HEK293 (cell line): ENCODE results near the gene TBXA2R.

ENCODE experiments used
- CTCF ChIA-PET: fragments of 350-600 bp; formaldehyde crosslinking; extraction: SDS; loops from one replicate; lab custom pipeline; 2021; ENCODE audit warnings: antibody characterized with exemption; lab: Yijun Ruan, JAX
- POLR2A ChIA-PET: fragments of 300-600 bp; formaldehyde crosslinking; extraction: SDS; loops from one replicate; lab custom pipeline; 2020; ENCODE audit warnings: antibody characterized with exemption, inconsistent platforms; lab: Yijun Ruan, JAX
- H3K27ac ChIP-seq: fragments of 200-500 bp; sonication (Bioruptor generic); 2 replicates; pipeline ENCODE4 v1.5.1; 2014; ENCODE audit warnings: low read depth, low read length, control low read depth, inconsistent platforms; ENCODE audit errors: extremely low read depth
- H3K36me3 ChIP-seq, 2 experiments: fragments of 200-500 bp in 1 of 2; sonication (Bioruptor generic) in 1 of 2; 1 replicate in 1 of 2; 2 replicates in 1 of 2; pipeline ENCODE4 v1.5.1; 2014 to 2017; ENCODE audit warnings: inconsistent platforms in 2 of 2, low read length in 2 of 2; ENCODE audit not compliant: control insufficient read depth in 2 of 2, insufficient read depth in 1 of 2
- H3K4me1 ChIP-seq: fragments of 200-500 bp; sonication (Bioruptor generic); 2 replicates; pipeline ENCODE4 v1.5.1; 2014; ENCODE audit warnings: mild to moderate bottlenecking, low read length, inconsistent platforms; ENCODE audit not compliant: control insufficient read depth, insufficient read depth
- H3K4me3 ChIP-seq: 2 replicates; pipeline ENCODE4 v1.5.1; 2011; ENCODE audit warnings: low read depth, mild to moderate bottlenecking, control low read depth, low read length, moderate library complexity
- H3K9me3 ChIP-seq: fragments of 200-500 bp; sonication (Bioruptor generic); 2 replicates; pipeline ENCODE4 v1.5.1; 2014; ENCODE audit warnings: low read depth, low read length, inconsistent platforms; ENCODE audit not compliant: control insufficient read depth, insufficient read depth
- ATF2 ChIP-seq: fragments of 450-650 bp; formaldehyde crosslinking; IDR thresholded peaks from 2 replicates; pipeline ENCODE4 v1.5.1; 2016; ENCODE audit warnings: missing biosample characterization, missing genetic modification characterization, low read depth
- HOXD13 ChIP-seq: sonication (generic); formaldehyde crosslinking; IDR thresholded peaks from 2 replicates; pipeline ENCODE4 v1.8.0; 2022; ENCODE audit warnings: missing genetic modification reagents, borderline replicate concordance
- KLF1 ChIP-seq: fragments of 450-650 bp; formaldehyde crosslinking; IDR thresholded peaks from 2 replicates; pipeline ENCODE4 v1.5.1; 2016; ENCODE audit warnings: missing biosample characterization, missing genetic modification characterization
- KLF8 ChIP-seq: fragments of 450-650 bp; formaldehyde crosslinking; IDR thresholded peaks from 2 replicates; pipeline ENCODE4 v1.5.1; 2016; ENCODE audit warnings: missing biosample characterization, missing genetic modification characterization
- SALL2 ChIP-seq: fragments of 450-650 bp; formaldehyde crosslinking; IDR thresholded peaks from 2 replicates; pipeline ENCODE4 v1.5.0; 2017; ENCODE audit warnings: missing biosample characterization, mild to moderate bottlenecking, missing genetic modification characterization, borderline replicate concordance
- ZBTB6 ChIP-seq: fragments of 450-650 bp; formaldehyde crosslinking; IDR thresholded peaks from 2 replicates; pipeline ENCODE4 v1.5.1; 2017; ENCODE audit warnings: missing biosample characterization, missing genetic modification characterization
- ZIC2 ChIP-seq: fragments of 450-650 bp; formaldehyde crosslinking; IDR thresholded peaks from 2 replicates; pipeline ENCODE4 v1.5.1; 2016; ENCODE audit warnings: missing biosample characterization, missing genetic modification characterization
- ZNF121 ChIP-seq: fragments of 450-650 bp; formaldehyde crosslinking; IDR thresholded peaks from 2 replicates; pipeline ENCODE4 v1.5.1; 2016; ENCODE audit warnings: missing biosample characterization, missing genetic modification characterization
- ZNF132 ChIP-seq: fragments of 450-650 bp; formaldehyde crosslinking; IDR thresholded peaks from 2 replicates; pipeline ENCODE4 v1.5.1; 2017; ENCODE audit warnings: missing biosample characterization, missing genetic modification characterization, borderline replicate concordance
- ZNF280C ChIP-seq: fragments of 450-650 bp; formaldehyde crosslinking; IDR thresholded peaks from 2 replicates; pipeline ENCODE4 v1.5.1; 2016; ENCODE audit warnings: missing biosample characterization, missing genetic modification characterization
- ZNF488 ChIP-seq: fragments of 450-650 bp; formaldehyde crosslinking; IDR thresholded peaks from 2 replicates; pipeline ENCODE4 v1.5.1; 2016; ENCODE audit warnings: missing biosample characterization, missing genetic modification characterization
- ZNF530 ChIP-seq: fragments of 450-650 bp; formaldehyde crosslinking; IDR thresholded peaks from 2 replicates; pipeline ENCODE4 v1.5.1; 2016; ENCODE audit warnings: low read depth, missing biosample characterization, missing genetic modification characterization
- ZNF600 ChIP-seq: fragments of 450-650 bp; formaldehyde crosslinking; IDR thresholded peaks from 2 replicates; pipeline ENCODE4 v1.5.1; 2016; ENCODE audit warnings: missing biosample characterization, missing genetic modification characterization
- ZNF626 ChIP-seq: fragments of 450-650 bp; sonication (Bioruptor Pico); formaldehyde crosslinking; IDR thresholded peaks from 2 replicates; pipeline ENCODE4 v1.5.1; 2018; ENCODE audit warnings: missing biosample characterization, missing genetic modification characterization, inconsistent platforms

The TBXA2R gene

GRCh38 chr19:3576696-3577443 lies 29.8 kb downstream of the TBXA2R start:
- H3K9me3 ChIP-seq, result no peaks in the 10 kb centered on the region
- H3K27ac ChIP-seq, result no peak overlapping the region
- POLR2A ChIA-PET, result no interaction called here
- no peaks in the 10 kb centered on the region for H3K4me1 ChIP-seq
- CTCF ChIA-PET, result interaction anchor here (0.5 to 2.4 kb wide), 2 partner anchors 9 to 277 kb away, joined by 5 to 6 read pairs; partner anchors contain the start of gene GIPC3
- TF ChIP-seq ZNF600 (peak; percentile 49), KLF1 (tag by site-specific recombination) (peak; percentile 50; the same call in 1 of the 2 replicates), ZNF530 (tag by site-specific recombination) (no peak), ZBTB6 (tag by site-specific recombination) (0 out of 2 replicates have a peak, but pooled peaks have one; percentile 23), KLF8 (tag by site-specific recombination) (peak; percentile 83), ZNF626 (tag by site-specific recombination) (no peak)
- TF ChIP-seq, all 188 proteins: peak for 4
- no peak overlapping the region for H3K4me3 ChIP-seq
- peaks cover 9 to 19% of the 10 kb centered on the region in 2 experiments; a peak in 2 of 3 replicates for H3K36me3 ChIP-seq

- TF ChIP-seq ZNF280C (tag by site-specific recombination) (no peak), ZNF132 (tag by site-specific recombination) (no peak), ZBTB6 (tag by site-specific recombination) (no peak), ZIC2 (0 out of 2 replicates have a peak, but pooled peaks have one; percentile 11), HOXD13 (no peak), SALL2 (tag by site-specific recombination) (no peak), ZNF488 (tag by site-specific recombination) (no peak), ATF2 (tag by site-specific recombination) (no peak), ZNF121 (tag by site-specific recombination) (no peak)
- TF ChIP-seq, all 188 proteins: peak for 1
- no peaks in the 10 kb centered on the region for H3K4me1 ChIP-seq
- H3K4me3 ChIP-seq, result no peak overlapping the region
- H3K27ac ChIP-seq, result no peak overlapping the region
- CTCF ChIA-PET, result interaction anchor here (0.5 to 2.4 kb wide), 7 partner anchors 10 to 1250 kb away, joined by 3 to 6 read pairs (median 5); partner anchors contain the start of genes GIPC3 and MFSD12
- H3K9me3 ChIP-seq, result no peaks in the 10 kb centered on the region
- POLR2A ChIA-PET, result no interaction called here
- H3K36me3 ChIP-seq, result peaks cover 9 to 19% of the 10 kb centered on the region in 2 experiments; a peak in 2 of 3 replicates
These were observed 30.6 kb downstream of the TBXA2R start for GRCh38 chr19:3575949-3576673.
